Measurements from ENCODE around the gene AZU1.
"Not testable (repeated sequence)": the region's sequence is repeated elsewhere in the genome, so short reads cannot be mapped to it uniquely, and the experiment has no call there.

Gene AZU1

GRCh38 chr19:810883-811489 is 16.7 kb upstream of the AZU1 start:
- DNase-seq, result no peak

- DNase-seq, result no peak
Observed at GRCh38 chr19:811506-812048, 16.1 kb upstream of the AZU1 start.

GRCh38 chr19:812049-812746 is 15.4 kb upstream of the AZU1 start:
- no peak for DNase-seq

DNA sequence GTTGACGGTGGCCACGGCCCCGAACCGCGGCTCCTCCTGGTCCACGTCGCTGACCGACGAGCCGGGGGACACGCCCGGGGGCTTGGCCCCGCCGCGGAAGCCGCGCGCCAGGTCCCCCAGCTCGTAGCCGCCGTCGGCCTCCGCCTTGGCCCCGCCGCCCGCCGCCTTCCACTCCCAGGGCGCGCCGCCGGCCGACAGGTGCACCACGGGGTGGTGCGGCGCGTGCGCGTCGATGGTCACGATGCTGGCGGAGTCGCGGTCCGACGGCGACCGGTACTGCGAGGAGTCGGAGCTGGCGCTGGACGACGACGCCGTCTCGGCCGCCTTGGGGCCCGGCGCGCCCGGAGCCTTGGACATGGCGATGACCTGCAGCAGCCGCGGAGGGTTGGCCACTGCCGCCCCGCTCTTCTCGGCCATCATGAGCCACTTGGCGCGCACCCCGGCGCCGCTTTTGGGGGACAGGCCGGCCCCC is 14.9 kb upstream of the AZU1 start:
- DNase-seq, result no peak

DNA sequence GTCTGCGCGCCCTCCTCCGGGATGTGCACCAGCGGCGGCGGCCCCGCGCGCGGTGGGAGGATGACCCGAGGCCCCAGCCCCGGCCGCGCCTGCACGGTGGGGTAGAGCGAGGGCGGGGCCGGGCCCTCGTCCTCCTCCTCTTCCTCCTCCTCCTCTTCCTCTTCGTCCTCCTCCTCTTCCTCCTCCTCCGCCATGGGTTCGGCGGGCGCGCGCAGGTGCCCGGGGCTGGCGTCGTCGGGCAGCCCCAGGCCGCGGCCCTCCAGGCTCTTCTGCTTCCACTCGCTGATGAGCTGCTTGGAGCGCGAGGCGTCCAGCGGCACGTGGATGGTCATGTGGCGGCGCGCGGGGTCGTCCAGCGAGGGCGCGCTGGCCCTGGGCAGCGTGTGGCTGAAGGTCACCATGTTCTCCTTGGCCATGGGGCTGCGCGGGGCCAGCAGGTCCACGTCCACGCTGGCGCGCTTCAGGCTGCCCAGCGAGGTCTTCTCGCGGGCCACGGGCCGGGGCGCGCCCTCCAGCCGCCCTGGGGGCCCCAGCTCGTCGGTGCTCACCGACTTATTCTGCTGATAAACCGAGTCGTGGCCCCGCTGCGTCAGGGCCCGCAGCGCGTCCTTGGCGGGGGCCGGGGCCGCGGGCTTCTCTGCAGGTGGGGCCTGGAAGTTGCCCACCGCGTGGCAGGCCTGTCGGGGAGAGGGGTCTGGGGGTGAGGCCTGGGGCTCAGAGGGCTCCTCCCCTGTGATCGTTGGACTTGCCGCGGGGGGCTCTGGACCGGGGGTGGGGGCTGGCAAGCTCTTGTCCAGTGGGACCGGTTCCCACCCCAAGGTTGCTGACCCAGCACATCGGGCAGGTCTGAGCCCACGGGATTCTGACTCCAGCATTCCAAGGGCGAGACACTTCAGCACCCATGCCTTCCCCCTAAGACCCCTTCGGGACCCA is 14.2 kb upstream of the AZU1 start:
- no peak for DNase-seq

- DNase-seq, result no peak
Observed at GRCh38 chr19:814152-815078, 13.2 kb upstream of the AZU1 start.

GRCh38 chr19:815079-815774 is 12.4 kb upstream of the AZU1 start:
- no peak for DNase-seq

- no peak for DNase-seq
Observed at GRCh38 chr19:815775-816499, 11.7 kb upstream of the AZU1 start.

- DNase-seq, result no peak
Observed at GRCh38 chr19:816500-816857, 11.2 kb upstream of the AZU1 start.

DNA sequence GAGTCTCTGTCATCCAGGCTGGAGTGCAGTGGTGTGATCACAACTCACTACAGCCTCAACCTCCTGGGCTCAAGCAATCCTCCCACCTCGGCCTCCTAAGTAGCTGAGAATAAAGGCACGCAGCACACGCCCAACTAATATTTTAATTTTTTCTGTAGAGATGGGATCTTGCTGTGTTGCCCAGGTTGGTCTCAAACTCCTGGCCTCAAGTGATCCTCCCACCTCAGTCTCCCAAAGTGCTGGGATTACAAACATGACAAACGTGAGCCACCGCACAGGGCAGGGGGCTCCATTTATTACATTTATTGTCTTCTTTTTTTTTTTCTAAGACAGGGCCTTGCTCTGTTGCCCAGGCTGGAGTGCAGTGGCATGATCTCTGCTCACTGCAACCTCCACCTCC is 7.4 kb upstream of the AZU1 start:
- DNase-seq, result not testable (repeated sequence)

- no peak for DNase-seq
Observed at GRCh38 chr19:821231-821824, 6.3 kb upstream of the AZU1 start.

- DNase-seq, result no peak
Observed at GRCh38 chr19:821825-822503, 5.7 kb upstream of the AZU1 start, which contains the start of gene PLPPR3. Gene PLPPR3, minus strand, starts transcription at chr19:821955. Its CDS starts 396 bp downstream, at chr19:821559.

DNA sequence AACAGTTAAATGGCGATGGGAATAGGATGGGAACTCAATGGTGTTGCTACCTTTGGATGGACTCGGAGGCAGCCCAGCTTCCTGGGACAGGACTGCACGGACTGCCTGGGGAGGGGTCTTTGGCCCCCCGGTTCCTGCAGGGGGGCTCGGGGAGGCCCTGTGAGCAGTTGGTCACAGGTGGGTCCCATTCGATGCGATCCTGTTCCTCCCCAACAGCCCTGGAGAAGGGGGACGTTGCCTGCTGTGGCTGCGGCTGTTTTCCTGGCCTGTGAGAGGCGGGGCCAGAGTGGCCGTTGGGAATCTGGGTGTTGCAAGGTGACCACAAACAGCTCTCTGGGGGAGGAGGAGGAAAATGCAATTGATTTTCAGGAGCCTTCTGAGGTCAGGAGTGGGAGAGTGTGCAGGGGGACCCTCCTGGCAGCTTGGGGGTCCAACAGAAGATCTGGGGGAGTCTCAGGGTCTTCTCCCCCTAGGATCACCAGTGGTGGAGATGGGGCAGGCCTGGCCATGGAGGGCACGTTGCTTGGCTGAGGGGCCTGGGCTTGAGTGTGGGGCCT is 4.0 kb upstream of the AZU1 start:
- no peak for DNase-seq

DNA sequence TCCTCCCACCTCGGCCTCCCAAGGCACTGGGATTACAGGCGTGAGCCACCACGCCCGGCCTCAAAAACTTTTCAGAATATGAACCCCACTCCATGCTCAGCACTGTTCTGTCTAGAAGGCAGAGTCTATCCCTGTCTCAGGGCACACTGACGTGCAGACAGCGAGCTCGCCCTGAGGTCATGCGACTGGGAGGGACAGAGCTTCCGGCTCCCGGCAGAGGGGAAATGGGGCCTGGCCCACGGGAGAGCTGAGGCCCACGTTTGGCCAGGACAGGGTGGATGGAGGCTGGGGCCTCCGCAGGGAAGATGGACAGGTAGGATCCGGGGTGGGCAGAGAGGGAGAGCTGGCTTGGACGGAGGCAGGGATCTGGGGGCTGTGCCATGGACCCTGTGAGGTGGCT is 2.8 kb upstream of the AZU1 start:
- no peak for DNase-seq

DNA sequence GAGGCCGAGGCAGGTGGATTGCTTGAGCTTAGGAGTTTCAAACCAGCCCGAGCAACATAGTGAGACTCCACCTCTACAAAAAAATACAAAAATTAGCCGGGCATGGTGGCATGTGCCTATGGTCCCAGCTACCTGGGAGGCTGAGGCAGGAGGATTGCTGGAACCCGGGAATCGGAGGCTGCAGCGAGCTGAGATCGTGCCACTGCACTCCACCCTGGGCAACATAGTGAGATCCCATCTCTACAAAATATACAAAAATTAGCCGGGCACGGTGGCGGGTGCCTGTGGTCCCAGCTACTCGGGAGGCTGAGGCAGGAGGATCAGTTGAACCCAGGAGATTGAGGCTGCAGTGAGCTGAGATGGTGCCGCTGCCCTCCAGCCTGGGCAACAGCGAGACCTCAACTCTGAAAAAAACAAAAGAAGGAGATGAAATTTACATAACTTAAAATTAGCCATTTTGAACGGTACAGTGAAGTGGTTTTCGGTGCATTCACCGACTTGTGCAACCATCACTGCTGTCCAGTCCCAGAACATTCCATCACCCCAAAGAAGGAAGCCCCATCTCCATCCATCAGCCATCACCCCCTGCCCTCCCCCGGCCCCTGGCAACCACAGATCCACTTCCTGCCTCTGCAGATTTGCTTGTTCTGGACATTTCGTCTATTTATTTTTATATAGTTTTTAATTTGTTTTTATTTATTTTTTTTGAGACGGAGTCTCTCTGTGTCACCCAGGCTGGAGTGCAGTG is 1.6 kb upstream of the AZU1 start:
- no peak for DNase-seq

DNA sequence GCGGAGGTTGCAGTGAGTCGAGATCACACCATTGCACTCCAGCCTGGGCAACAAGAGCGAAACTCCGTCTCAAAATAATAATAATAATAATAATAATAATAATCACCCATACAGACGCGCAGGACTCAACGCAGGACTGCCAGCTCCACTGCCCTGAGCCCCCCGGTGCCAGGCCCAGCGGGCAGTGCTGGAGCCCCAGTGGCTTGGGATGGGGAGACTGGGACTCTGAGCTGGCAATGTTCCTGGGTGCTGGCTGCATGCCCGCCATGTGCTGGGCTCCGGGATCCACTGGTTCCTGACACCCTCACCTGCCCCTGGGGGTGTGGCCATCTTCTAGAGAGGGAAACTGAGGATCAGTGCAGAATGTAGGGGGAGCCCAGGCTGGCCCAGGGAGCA is 325 bp upstream of the AZU1 start:
- DNase-seq, result no peak

GRCh38 chr19:829129-829758 is 1.6 kb downstream of the AZU1 start:
- no peak for DNase-seq
